ENCODE data around the gene DLG4.

DLG4 gene

DNA sequence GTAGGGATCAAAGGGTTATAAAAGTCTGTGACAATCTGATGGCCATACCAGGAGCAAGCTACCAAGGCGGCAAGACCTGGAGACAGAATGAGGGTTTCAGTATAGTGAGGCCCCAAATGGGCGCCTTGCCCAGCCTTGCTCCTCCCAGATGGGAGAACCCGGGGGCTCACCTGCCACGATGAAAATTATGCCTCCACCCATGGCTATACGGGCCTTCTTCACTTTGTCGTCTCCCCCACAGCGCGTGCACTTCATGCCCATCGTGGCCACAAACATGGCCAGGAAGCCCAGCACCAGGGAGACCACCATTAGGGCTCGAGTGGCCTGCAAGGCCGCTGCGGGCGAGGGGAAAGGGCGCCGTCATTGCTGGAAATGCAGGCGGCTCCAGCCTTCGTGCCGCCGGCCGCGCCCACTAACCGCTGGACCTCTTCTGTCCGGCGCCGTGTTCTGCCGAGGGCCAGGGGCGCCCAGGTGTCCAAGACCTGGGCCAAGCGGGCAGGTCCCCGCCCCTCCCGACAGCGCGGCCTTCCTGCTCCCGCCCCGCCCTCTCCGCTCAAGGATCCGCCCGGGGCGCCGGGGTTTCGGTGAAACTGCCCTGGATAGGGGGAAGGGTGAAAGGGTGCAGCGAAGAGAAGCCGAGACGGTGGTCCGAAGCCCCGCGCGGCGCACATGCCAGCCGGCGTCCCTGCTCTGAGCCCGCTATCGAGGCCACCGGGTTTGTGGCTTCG, 41.2 kb upstream of the DLG4 start:
- Histone ChIP-seq H3K4me3 (ENCODE audit: low read depth in 1 of 2, low read length in 2 of 2) (no peak overlapping the region), H3K79me2 (ENCODE audit: insufficient read depth, low read length) (no peaks in the 10 kb centered on the region), H3K27ac (ENCODE audit: low read length) (no peak overlapping the region), H3K4me1 (ENCODE audit: insufficient read depth, low read length) (peaks cover 3% of the 10 kb centered on the region; the same call in 1 of the 2 replicates), H3K36me3 (ENCODE audit: insufficient read depth, low read length) (peaks cover 32% of the 10 kb centered on the region), H3K9me3 (ENCODE audit: insufficient read depth, low read length, severe bottlenecking) (no peaks in the 10 kb centered on the region), H2AFZ (ENCODE audit: low read depth, low read length) (no peak overlapping the region), H3K27me3 (ENCODE audit: insufficient read depth, low read length, poor library complexity) (no peaks in the 10 kb centered on the region), H3K4me2 (ENCODE audit: insufficient read depth, low read length) (no peak overlapping the region), H4K20me1 (ENCODE audit: insufficient read depth, low read length) (no peaks in the 10 kb centered on the region), H3K9ac (ENCODE audit: low read depth, low read length) (no peak overlapping the region)
- DNase-seq (no peak), ATAC-seq (ENCODE audit: insufficient read depth, low read depth) (0 out of 3 replicates have a peak, but pooled peaks have one; percentile 18)
- no peak for TF ChIP-seq EZH2 (IDR thresholded peaks at IDR 0.05; ENCODE audit: borderline replicate concordance, low read depth, low read length, severe bottlenecking)
- TF ChIP-seq, protein P1, sequence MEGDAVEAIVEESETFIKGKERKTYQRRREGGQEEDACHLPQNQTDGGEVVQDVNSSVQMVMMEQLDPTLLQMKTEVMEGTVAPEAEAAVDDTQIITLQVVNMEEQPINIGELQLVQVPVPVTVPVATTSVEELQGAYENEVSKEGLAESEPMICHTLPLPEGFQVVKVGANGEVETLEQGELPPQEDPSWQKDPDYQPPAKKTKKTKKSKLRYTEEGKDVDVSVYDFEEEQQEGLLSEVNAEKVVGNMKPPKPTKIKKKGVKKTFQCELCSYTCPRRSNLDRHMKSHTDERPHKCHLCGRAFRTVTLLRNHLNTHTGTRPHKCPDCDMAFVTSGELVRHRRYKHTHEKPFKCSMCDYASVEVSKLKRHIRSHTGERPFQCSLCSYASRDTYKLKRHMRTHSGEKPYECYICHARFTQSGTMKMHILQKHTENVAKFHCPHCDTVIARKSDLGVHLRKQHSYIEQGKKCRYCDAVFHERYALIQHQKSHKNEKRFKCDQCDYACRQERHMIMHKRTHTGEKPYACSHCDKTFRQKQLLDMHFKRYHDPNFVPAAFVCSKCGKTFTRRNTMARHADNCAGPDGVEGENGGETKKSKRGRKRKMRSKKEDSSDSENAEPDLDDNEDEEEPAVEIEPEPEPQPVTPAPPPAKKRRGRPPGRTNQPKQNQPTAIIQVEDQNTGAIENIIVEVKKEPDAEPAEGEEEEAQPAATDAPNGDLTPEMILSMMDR (IDR thresholded peaks at IDR 0.05; ENCODE audit: borderline replicate concordance, extremely low read depth, low read length, poor library complexity, severe bottlenecking), result no peak

DNA sequence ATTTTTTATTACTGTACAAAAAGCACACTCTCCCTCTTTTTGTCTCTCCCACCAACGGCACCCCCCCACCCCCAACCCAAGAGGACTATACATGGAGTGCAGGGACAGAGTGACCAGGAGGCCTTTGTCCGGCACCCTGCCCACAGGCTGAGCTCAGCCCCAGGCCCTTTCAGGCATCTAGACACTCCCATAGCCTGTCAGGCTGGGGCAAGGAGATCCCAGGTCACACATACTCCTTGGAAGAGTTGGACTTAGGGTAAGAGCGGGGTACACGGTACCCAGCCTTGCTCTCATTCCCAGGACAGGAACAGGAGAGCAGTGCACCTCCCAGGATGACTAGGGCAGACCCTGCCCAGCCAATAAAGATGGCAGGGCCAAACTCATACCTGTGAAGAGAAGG, 40.5 kb upstream of the DLG4 start:
- peak; percentile 20; the same call in 1 of the 3 replicates for ATAC-seq (ENCODE audit: insufficient read depth, low read depth)
- H3K4me3 ChIP-seq (ENCODE audit: low read depth in 1 of 2, low read length in 2 of 2), result no peak overlapping the region
- no peaks in the 10 kb centered on the region for H3K27me3 ChIP-seq (ENCODE audit: insufficient read depth, low read length, poor library complexity)
- no peak overlapping the region for H3K4me2 ChIP-seq (ENCODE audit: insufficient read depth, low read length)
- no peaks in the 10 kb centered on the region for H4K20me1 ChIP-seq (ENCODE audit: insufficient read depth, low read length)
- H3K79me2 ChIP-seq (ENCODE audit: insufficient read depth, low read length), result no peaks in the 10 kb centered on the region
- H3K9ac ChIP-seq (ENCODE audit: low read depth, low read length), result no peak overlapping the region
- TF ChIP-seq, protein P1 (IDR thresholded peaks at IDR 0.05; ENCODE audit: borderline replicate concordance, extremely low read depth, low read length, poor library complexity, severe bottlenecking), result no peak
- TF ChIP-seq EZH2 (IDR thresholded peaks at IDR 0.05; ENCODE audit: borderline replicate concordance, low read depth, low read length, severe bottlenecking), result no peak
- no peaks in the 10 kb centered on the region for H3K9me3 ChIP-seq (ENCODE audit: insufficient read depth, low read length, severe bottlenecking)
- no peak for DNase-seq
- H3K27ac ChIP-seq (ENCODE audit: low read length), result no peak overlapping the region
- H3K36me3 ChIP-seq (ENCODE audit: insufficient read depth, low read length), result peaks cover 37% of the 10 kb centered on the region
- peaks cover 3% of the 10 kb centered on the region; the same call in 1 of the 2 replicates for H3K4me1 ChIP-seq (ENCODE audit: insufficient read depth, low read length)
- no peak overlapping the region for H2AFZ ChIP-seq (ENCODE audit: low read depth, low read length)

DNA sequence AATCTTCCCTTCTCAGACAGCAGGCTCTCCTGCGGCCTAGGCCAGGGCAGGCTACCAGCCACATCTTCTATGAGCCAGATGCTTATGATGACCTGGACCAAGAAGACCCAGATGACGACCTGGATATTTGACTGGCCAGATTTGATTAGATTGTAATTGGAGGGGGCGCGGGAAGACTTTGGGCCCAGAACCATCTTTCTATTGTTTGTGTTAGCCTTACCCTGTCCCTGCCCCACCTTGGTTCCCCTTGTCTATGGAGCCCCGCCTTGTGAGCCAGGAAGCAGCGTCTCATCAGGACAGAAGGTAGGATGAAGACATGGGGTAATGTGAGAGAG, 39.9 kb upstream of the DLG4 start:
- H4K20me1 ChIP-seq (ENCODE audit: insufficient read depth, low read length), result no peaks in the 10 kb centered on the region
- no peak for TF ChIP-seq EZH2 (IDR thresholded peaks at IDR 0.05; ENCODE audit: borderline replicate concordance, low read depth, low read length, severe bottlenecking)
- TF ChIP-seq, protein P1 (IDR thresholded peaks at IDR 0.05; ENCODE audit: borderline replicate concordance, extremely low read depth, low read length, poor library complexity, severe bottlenecking), result no peak
- no peak overlapping the region for H3K4me3 ChIP-seq (ENCODE audit: low read depth in 1 of 2, low read length in 2 of 2)
- no peak overlapping the region for H3K27ac ChIP-seq (ENCODE audit: low read length)
- H3K27me3 ChIP-seq (ENCODE audit: insufficient read depth, low read length, poor library complexity), result no peaks in the 10 kb centered on the region
- peaks cover 43% of the 10 kb centered on the region for H3K36me3 ChIP-seq (ENCODE audit: insufficient read depth, low read length)
- peaks cover 5% of the 10 kb centered on the region for H3K4me1 ChIP-seq (ENCODE audit: insufficient read depth, low read length)
- no peak overlapping the region for H3K4me2 ChIP-seq (ENCODE audit: insufficient read depth, low read length)
- no peak overlapping the region for H2AFZ ChIP-seq (ENCODE audit: low read depth, low read length)
- H3K9me3 ChIP-seq (ENCODE audit: insufficient read depth, low read length, severe bottlenecking), result no peaks in the 10 kb centered on the region
- DNase-seq (no peak), ATAC-seq (ENCODE audit: insufficient read depth, low read depth) (no peak)
- H3K79me2 ChIP-seq (ENCODE audit: insufficient read depth, low read length), result peaks cover 2% of the 10 kb centered on the region
- no peak overlapping the region for H3K9ac ChIP-seq (ENCODE audit: low read depth, low read length)
